ENCODE data around the gene SLC28A2.

Gene SLC28A2

GRCh38 chr15:45251888-45252287, at the start of gene SLC28A2:
Gene SLC28A2, plus strand, starts transcription at chr15:45252234. Its CDS starts 982 bp downstream, at chr15:45253216.
- no peak for DNase-seq (ENCODE audit: low spot score)
- TF ChIP-seq CTCF (IDR thresholded peaks at IDR 0.05; ENCODE audit: extremely low read depth, missing control alignments), result no peak

GRCh38 chr15:45203182-45203581, 48.9 kb upstream of the SLC28A2 start:
- no peak for DNase-seq (ENCODE audit: low spot score)
- no peak for TF ChIP-seq CTCF (IDR thresholded peaks at IDR 0.05; ENCODE audit: extremely low read depth, missing control alignments)

- DNase-seq (ENCODE audit: low spot score), result peak; percentile 72
Measured at GRCh38 chr15:45205192-45205591, 46.8 kb upstream of the SLC28A2 start.

GRCh38 chr15:45212493-45212892, 39.5 kb upstream of the SLC28A2 start:
- TF ChIP-seq CTCF (IDR thresholded peaks at IDR 0.05; ENCODE audit: extremely low read depth, missing control alignments), result no peak
- DNase-seq (ENCODE audit: low spot score), result no peak

More at GRCh38 chr15:45205192-45205591, 46.8 kb upstream of the SLC28A2 start:
- TF ChIP-seq CTCF (IDR thresholded peaks at IDR 0.05; ENCODE audit: extremely low read depth, missing control alignments), result peak; percentile 71

GRCh38 chr15:45221053-45221599, 30.9 kb upstream of the SLC28A2 start:
- no peak for TF ChIP-seq CTCF (IDR thresholded peaks at IDR 0.05; ENCODE audit: extremely low read depth, missing control alignments)

GRCh38 chr15:45221967-45222366, 30.1 kb upstream of the SLC28A2 start:
- no peak for DNase-seq (ENCODE audit: low spot score)
- no peak for TF ChIP-seq CTCF (IDR thresholded peaks at IDR 0.05; ENCODE audit: extremely low read depth, missing control alignments)

More at GRCh38 chr15:45221053-45221599, 30.9 kb upstream of the SLC28A2 start:
- DNase-seq (ENCODE audit: low spot score), result no peak

- no peak for TF ChIP-seq CTCF (IDR thresholded peaks at IDR 0.05; ENCODE audit: extremely low read depth, missing control alignments)
- DNase-seq (ENCODE audit: low spot score), result no peak
Measured at GRCh38 chr15:45224621-45225217, 27.3 kb upstream of the SLC28A2 start.
